Left cardiac atrium (tissue), 4 donors: ENCODE data around the gene CELF2. TPM values are rescaled to one million over a fixed set of nuclear protein-coding genes. Genes with fewer than 3 reads are reported as not detected.
A peak's percentile ranks its signal among the peaks of the same experiment; 100 is the strongest.

Source experiments
- ATAC-seq, 2 donors: fragments of 200-7000 bp; cut with Tn5 transposase; one replicate each; pipeline ENCODE4 v1.9.1; 2020; ENCODE audit warnings: mild to moderate bottlenecking in 2 of 2, moderate library complexity in 2 of 2
- DNase-seq: peaks from one replicate; pipeline ENCODE4 v3.0.0-alpha.2; 2020
- intact Hi-C, 2 donors: fragments of 100-400 bp; cut with DNase I; formaldehyde crosslinking; loops; one replicate each; pipeline versions ENCODE4 v1.14.1 to v1.15.1; 2022 to 2023
- total RNA-seq, 2 donors: library from RNA; stranded (reverse); fragmentation: NEBNext Ultra II Directional; extraction: Animal tissue kit (Norgen Biotek cat#: 25700); gene quantifications; one replicate each; pipeline ENCODE4 v1.2.1, GENCODE V29; 2021
- donor health status: DM: no; HTN: yes; CAD: no.
- donor health status: DM: no; HTN: yes; CAD: no; lungs with severe emphysema.
- donor health status: DM: yes; HTN: yes; CAD: no.
- donor health status: Dilated cardiomyopathy.

The CELF2 gene
- total RNA-seq, 2 donors from 2014 or later, result 68.4 to 72.5 TPM

DNA sequence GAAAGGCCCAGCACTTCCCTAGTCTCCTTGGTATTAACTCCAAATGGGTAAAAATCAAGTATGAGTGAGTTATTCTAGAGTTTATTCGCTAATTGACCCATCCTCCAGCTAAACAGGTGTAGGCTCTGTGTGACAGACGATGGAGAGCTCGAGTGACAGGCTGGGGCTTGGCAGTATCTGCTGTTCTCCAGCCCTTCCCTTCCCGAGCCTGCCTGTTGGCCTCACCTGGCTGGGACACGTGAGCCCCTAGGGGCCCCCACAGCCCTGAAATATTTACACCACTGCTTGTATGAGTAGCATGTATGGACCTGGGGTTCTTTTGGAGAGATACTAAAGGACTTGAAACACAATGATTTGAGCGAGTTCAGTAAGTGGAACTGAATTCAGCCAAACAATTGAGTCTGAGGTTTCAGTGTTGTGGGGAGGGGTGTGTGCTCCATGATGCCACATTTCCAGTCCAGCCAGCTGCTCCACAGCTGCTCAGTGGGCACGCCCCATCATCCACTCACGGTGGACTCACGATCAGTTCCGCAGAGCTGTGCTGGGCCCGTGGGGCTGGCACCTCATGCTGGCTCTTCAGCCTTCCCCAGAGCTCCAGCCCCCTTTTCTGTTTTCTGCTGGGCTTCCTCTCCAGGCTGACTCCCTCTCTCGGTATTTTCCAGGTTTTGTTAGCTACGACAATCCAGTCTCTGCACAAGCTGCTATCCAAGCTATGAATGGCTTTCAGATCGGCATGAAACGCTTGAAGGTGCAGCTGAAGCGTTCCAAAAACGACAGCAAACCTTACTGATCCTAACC lies 310.8 kb downstream of the CELF2 start:
- peak; percentile 28 to 70 for ATAC-seq

GRCh38 chr10:11329062-11329673 lies 311.5 kb downstream of the CELF2 start:
- ATAC-seq, result peak in 1 of 2 donors; percentile 33
- intact Hi-C loops, result no loop called here
- no peak for DNase-seq

More for the DNA sequence above, 310.8 kb downstream of the CELF2 start:
- intact Hi-C loops, result no loop called here
- DNase-seq, result no peak

DNA sequence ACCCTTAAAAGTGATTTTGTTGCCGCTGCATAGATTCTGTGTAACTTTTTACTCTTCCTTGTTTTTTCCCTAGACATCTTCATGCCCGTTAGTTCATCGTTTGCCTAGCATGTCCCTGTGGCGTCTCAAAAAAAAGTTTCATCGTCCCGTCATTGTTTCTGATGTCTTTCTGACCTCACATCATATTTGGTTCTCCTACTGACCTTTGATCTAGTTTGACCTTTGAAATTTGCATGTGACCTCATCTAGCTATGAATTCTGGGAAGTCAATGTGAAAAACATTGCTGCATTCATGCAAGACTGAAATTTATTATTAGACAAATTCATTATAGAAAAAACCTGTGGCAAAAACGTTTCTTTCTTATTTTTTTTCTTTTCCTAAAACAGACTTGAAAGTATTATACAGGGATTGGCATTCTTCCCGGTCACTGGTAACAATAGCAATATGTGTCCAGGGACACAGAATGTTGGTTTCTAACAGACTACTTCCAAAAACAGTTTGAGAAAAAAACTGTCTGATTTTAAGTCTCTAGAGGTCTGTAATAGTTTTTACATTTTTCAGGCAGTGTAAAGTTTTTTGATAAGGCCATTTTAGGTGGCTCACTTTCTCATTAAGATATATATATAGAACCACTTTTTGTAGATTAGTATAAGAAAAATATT lies 312.8 kb downstream of the CELF2 start:
- intact Hi-C loops, result no loop called here
- DNase-seq, result no peak
- ATAC-seq, result peak in 1 of 2 donors; percentile 33

DNA sequence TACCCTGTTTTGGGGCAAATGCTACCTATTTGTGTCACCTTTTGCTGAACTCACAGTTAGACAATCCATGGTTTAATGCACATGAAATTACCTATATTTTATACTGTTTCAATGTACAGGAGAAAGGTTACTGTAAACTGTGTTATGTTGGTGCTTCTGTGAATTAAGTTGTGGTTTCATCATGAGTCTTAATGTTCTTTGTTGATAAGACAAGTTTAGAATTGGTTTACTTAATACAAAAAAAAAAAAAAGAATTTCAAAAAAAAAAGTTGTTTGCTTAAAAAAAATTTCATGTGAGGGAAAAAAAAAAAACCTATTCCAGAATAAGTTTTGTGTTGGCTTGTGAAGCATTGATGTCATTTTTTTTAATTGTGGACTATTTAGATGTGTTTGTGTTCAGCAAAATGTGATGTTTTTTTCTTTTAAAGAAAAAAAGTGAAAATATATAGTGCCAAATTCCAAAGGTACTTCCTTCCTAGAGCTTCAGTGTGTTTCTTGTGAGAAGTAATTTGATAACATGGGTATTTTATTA lies 313.4 kb downstream of the CELF2 start:
- intact Hi-C loops, result no loop called here
- ATAC-seq, result no peak

GRCh38 chr10:11331726-11332125 lies 314.1 kb downstream of the CELF2 start:
- DNase-seq (no peak), ATAC-seq (no peak)
- intact Hi-C loops, result no loop called here

More for the DNA sequence above, 313.4 kb downstream of the CELF2 start:
- DNase-seq, result no peak

- intact Hi-C loops, result no loop called here
- ATAC-seq (no peak), DNase-seq (no peak)
Measured at GRCh38 chr10:11332846-11333245, 315.2 kb downstream of the CELF2 start.

DNA sequence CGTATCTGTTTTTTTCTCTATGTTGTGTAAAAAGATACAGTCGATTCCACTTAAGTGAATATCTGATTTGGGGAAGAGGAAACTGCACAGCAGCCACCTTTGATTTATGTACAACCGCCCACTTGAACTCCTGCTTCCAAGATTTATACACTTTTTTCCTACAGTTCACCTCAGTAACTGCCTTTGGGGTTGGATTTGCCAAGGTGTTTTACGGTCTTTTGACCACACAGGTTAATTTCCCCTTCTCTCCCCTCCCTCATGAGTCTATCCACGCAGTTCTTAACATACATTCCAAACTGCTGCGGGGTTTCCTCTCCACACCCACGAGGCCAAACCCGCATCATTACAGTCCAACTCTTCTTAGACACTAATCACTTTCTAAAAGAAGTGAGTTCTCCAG lies 316.8 kb downstream of the CELF2 start:
- intact Hi-C loops, result no loop called here
- ATAC-seq (no peak), DNase-seq (no peak)

- no peak for DNase-seq
- intact Hi-C loops, result no loop called here
- ATAC-seq, result peak; percentile 16 to 64
Measured at GRCh38 chr10:11335167-11335652, 317.5 kb downstream of the CELF2 start.

DNA sequence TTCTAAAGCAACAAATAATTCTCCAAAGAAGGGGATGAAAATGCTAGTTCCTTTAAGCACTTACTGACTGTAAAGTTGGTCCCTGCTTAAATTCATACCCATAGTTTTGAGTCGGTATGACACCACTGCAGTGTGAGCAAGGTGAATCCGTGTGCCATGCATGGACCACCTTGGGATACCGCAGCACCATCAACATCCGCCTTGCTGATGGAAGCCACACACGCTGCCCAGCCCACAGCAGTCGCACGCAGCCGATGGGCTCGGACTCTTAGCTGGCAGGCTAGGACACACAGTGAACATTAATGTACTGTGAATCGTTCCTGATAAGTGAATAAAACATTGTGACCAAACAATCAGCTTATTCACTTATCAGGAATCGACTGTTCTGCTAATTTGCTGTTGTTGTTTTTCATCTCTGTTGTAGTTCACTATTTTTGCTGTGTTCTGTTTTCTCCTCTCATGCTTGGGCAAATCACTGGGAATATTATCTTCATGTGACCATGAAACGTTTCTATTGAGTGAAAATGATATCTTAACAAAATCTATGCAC lies 318.3 kb downstream of the CELF2 start:
- no peak for DNase-seq
- ATAC-seq, result no peak
- intact Hi-C loops, result no loop called here

DNA sequence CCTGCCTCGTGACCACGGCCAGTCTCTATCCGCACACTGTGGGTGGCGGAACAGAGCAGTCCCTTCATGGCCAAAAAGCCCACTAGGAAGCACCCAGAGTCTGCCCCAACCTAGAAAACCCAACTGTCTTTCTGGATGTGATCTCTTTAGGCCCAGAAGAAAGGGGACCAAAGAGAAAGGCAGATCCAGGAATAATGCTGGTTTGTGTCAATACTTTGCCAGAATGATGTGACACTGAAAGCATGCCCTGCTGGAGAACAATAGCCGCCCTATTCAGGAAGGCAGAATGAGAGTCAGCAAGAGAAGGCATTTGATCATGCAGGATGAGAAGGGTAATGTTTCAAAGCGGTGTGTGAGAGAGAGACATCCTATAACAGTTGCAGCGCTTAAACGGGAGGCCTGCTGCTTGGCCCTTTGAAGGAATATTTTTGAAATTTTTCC lies 319.1 kb downstream of the CELF2 start:
- ATAC-seq (no peak), DNase-seq (no peak)
- intact Hi-C loops, result no loop called here

DNA sequence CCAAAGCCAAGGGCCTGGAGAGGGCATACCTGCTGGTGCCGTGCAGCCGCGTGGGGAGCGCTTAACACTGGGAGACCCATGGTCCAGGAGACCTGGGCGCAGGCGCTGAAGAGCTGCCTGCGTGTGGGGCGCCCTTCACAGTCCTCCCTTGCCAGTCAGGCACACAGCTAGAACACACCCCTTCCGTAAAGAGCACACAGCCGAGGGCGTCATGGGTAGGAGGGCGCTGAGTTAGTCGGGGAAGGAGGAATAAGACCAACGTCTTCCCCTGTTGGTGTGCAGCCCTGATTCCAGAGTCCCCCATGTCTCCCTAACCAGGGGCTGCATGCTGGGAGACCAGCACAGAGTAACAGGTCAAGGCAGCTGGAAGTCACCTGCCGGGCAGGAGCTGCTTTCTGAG lies 319.8 kb downstream of the CELF2 start:
- intact Hi-C loops, result no loop called here
- DNase-seq (no peak), ATAC-seq (peak; percentile 7 to 36)

DNA sequence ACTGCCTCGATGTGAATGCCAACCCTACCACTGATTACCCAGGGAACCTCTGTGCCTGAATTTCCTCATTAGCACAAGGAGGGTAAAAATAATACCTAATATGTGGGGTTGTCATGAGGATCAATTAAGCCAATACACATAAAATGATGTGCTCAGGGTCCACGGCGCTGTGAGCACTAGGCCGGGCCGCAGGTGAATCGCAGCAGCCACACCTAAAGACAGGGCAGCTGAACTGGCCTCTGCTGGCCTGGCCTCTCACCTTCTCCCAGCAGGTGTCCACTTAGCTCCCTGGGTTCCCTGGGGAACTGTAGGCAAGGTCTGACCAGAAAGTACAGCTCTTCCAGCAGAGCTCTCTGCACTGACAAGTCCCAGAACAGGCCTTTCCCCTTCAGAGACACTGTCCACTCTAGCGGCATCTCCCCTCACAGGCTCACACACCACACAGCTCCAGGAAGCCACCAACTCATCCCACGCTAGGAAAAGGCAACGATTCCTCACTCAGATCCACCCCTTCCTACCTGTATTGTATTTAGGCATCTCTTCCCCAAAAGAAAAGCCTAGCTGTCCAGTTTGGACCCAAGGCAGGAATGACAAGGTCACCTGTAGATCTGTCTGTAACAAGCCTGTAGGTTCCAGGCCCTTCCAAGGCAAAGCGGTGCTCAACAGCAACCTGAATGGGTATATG lies 320.6 kb downstream of the CELF2 start:
- no peak for DNase-seq
- ATAC-seq, result peak in 1 of 2 donors; percentile 7
- intact Hi-C loops, result no loop called here

DNA sequence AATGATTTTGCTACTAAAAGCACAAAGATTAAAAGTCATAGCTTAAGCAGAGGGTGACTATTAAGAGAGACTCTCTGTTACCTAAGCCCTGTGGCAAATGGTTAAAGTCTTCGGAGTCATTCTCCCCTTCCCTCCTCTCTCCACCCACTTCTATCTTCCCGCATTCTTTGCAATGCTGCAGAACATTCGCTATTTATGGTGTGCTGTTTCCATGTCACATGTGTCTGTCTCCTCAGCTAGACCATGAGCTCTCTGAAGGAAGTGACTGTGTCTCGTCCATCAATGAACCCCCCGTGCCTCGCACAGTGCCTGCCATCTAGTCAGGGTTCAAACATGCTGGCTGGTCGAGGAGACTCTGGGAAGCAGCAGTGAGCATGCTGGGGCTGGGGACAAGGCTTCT lies 321.3 kb downstream of the CELF2 start:
- intact Hi-C loops, result no loop called here
- ATAC-seq (peak in 1 of 2 donors; percentile 43), DNase-seq (no peak)

DNA sequence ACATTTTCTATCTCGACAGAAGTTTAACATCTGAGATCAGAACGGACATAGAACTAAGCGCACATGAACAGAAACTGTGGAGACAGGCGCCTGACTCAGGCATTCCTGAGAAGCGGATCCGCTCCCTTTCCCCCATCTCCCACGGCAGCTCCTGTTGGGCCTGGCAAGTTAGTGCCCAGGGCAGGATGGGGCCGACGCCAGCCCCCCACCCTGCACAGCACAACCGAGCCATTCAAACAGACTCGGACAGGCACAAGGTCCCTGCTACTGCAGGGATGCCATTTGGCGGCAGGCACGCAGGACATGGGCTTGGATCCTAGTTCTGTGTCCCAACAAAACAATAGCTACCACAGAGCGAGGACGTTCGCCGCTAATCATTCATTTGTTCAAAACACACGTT lies 322.0 kb downstream of the CELF2 start:
- intact Hi-C loops, result no loop called here
- ATAC-seq (no peak), DNase-seq (no peak)

GRCh38 chr10:11341283-11341960 lies 323.8 kb downstream of the CELF2 start:
- DNase-seq (no peak), ATAC-seq (no peak)
- intact Hi-C loops, result no loop called here

GRCh38 chr10:11344081-11344480 lies 326.4 kb downstream of the CELF2 start:
- no peak for ATAC-seq

DNA sequence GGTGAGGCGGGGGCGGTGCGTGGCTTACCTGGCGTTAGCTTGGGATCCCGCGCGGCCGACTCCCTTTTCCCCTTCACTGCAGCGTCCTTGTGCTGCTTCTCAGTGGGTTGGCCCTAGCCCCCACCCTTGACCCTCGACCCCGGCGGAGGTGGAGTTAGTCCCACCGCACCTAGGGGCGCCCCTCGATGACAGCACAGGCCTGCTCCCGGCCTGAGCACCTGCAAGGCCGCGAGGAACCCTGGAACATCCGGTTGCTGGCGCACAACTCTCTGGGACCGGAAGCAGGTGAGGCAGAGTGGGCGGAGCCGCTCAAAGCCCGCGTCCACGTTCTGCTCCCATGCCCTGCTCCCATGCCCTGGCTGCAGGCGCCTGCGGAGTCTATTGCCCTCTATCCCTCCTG lies 326.9 kb downstream of the CELF2 start:
- DNase-seq, result no peak
- no peak for ATAC-seq
- intact Hi-C loops, result no loop called here

More at GRCh38 chr10:11344081-11344480, 326.4 kb downstream of the CELF2 start:
- intact Hi-C loops, result no loop called here
- DNase-seq, result no peak
